Umbilical cord (tissue), 2 donors: ENCODE results near the gene GTSF1L. TPM values are rescaled to one million over a fixed set of nuclear protein-coding genes. Genes with fewer than 3 reads are reported as not detected.
A peak's percentile ranks its signal among the peaks of the same experiment; 100 is the strongest.
"Not testable (repeated sequence)": the region's sequence is repeated elsewhere in the genome, so short reads cannot be mapped to it uniquely, and the experiment has no call there.

Experiments
- DNase-seq: peaks from one replicate; pipeline ENCODE4 v3.0.0-alpha.2; 2015; ENCODE audit warnings: low spot score
- total RNA-seq: library from RNA; depleted of rRNA; stranded (reverse); fragments of >200 nt; gene quantifications from one replicate; pipeline ENCODE4 v1.2.3, GENCODE V29; 2014; ENCODE audit warnings: low replicate concordance; ENCODE audit not compliant: insufficient read depth

GTSF1L gene
- not detected for total RNA-seq

DNA sequence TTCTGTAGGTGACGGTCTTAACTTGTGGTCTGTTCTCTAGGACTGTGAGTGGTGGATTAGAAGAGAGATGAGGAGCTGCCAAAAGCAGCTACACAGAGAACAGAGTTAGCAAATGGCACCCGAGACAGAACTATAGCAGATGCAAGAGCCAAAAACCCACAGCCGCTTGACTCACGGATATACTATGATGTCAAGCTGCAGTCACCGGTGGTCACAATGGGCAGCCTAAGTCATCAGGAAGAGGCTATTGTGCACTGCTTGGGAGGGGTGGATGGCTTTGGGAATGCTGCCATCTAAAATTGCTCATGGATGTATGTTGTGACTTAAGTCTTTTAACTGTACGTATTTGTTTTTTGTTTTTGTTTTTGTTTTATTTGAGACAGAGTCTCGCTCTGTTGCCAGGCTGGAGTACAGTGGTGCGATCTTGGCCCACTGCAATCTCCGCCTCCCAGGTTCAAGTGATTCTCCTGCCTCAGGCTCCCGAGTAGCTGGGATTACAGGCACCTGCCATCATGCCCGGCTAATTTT is at the start of gene GTSF1L:
TSS of gene GTSF1L (minus strand) at position 192 of the 528 bp plus-strand sequence. CDS start 308 bp downstream, outside the sequence.
- peak; percentile 2 for DNase-seq

DNA sequence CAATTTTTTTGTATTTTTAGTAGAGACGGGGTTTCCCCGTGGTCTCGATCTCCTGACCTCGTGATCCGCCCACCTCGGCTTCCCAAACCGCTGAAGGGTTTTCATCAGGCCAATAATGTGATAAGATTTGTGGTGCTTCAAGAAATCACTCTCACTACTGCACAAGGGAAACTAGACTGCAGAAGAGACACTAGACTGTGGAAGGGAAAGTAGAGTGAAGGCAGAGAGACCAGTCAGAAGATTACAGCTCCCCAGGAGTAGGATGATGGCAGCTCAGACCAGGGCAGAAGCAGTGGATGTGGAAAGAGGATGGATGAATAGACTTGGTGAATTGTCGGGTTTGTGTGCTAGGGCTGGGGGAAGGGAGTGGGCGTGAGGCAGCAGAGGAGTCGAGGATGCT is 48.0 kb upstream of the GTSF1L start:
- no peak for DNase-seq

DNA sequence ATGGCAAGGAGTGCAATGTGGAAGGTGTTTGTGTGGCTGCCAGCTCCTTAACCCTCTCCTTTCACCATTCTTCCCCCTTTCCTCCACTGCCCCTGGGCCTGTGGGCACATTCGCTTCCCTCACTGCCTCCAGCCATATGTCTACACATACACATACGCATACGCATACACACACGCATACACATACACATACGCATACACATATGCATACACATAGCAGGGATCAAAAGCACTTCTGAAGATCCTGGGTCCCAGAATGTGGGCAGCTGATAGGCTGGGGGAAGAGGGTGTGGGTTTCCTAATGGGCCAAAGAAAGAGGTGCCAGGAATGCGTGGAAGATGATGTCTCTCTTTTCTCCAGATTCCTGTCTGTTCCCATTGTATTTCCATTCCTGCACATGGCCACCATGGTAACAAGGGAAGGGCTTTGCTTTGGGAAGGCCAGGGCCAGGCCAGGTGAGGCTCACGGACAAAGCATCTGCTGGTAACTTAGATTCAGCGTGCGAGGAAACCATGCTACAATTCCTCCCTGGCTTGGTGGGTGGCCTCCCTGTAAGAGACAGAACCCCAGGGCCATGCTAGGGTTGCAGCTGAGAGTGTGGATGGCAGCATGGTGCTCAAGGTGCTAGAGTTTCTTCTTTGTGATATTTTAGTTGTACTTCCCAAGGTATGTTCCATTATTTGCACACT is 44.8 kb upstream of the GTSF1L start:
- DNase-seq: no peak

DNA sequence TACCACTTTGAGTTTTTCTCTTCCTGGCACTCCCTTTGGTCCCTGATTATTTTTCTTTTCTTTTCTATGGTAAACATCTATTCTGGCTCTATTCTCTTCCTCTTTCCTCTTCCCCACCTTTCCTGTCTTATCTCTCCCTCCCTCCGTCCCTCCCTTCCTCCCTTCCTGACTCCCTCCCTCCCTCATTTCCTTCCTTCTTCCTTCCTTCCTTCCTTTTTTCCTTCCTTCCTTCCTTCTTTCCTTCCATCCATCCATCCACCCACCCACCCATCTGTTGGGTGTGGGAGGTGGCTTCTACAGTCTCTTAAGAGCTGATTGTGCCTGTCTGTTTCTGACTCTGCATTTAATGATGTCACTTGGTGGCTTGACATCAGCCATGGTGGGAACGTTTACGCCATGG is 43.5 kb upstream of the GTSF1L start:
- no peak for DNase-seq

DNA sequence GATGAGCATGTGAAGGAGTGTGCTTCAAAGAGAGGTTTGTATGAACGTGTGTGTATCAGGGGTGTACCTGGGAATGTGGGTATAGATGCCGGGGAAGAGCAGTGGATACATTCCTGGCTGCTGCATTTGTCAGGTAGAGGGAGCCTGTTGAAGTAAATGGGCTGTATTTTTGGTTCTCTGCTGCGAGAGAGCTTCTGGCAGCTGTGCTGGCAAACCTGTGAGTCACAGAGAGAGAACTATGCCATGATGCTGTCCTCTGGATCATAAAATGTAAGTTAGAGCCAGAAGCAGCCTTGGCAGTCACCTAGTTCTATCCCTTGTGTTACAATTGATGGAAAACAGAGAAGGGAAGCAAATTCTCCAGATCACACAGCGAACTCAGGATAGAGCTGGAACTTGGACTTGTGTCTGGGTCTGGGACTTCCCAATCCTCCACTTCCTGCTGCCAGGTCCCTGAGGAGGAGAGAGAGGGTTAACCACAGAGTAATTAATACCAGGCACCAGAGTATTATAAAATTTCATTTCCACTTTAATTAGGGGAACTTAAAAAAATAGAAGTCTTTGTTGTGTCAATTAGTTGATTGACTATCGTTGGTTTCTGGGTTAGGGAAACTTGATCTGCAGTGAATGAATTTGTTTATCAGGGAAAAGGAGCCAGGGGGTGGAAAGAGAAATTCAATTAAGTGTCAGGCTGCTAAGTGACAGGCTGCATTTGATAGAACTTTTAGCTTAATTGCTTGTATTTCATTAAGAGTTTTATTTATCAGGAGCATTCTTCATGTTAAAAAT is 41.1 kb upstream of the GTSF1L start:
- DNase-seq: no peak

DNA sequence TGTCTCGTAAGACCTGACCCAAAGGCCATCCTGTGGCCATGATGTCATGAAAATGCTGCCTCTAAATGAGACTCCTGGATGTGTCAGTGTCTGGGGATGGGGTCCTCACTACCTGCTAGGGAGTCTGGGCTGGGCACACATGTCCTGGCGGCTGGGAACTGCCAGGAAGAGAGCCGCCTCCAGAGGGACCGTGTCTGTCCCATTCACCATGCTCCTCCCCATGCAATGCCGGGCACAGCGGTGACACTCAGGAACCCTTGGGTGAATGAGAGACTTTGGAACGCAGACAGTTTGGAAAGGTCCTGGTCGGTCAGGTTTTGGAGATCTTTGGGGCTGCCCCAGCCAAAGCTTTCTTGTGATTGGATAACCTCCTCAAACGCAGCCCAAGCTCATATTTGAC is 40.1 kb upstream of the GTSF1L start:
- no peak for DNase-seq

DNA sequence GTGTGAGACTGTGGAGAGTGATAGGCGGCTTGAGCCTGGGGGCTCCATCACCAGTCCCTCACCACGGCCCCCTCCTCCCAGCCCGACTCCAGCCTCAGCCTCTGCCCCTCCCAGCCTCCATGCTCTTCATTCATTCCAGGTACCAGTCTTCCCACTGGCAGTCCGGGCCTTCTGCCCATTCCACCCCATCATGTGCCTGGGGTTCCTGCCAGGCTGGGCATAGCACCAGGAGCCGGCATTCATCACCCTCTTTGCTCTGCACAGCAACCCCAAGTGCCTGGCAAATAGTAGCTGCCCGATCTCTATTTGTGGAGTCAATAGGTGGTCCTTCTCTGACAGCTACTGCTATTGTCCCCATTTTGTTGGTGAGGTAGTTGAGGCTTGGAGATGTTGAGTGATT is 39.6 kb upstream of the GTSF1L start:
- DNase-seq: no peak

DNA sequence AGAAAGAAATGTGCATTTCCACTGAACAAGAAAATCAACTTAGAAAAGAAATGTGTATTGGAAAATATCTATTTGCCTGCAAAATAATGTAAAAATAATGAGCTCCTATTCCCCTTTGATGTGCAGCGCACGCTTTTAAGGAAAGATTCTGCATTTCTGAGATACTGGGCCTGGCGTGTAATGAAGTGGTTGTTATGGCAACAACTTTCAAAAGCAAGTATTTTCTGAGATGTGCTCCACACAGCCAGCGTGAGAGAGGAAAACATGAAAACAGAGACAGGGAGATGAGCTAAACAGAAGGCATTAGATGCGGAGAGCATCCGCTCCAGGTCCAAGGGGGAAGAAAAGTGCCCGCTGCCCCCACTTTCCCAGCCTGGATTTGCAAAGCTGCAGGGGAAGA is 39.1 kb upstream of the GTSF1L start:
- DNase-seq: peak; percentile 33

DNA sequence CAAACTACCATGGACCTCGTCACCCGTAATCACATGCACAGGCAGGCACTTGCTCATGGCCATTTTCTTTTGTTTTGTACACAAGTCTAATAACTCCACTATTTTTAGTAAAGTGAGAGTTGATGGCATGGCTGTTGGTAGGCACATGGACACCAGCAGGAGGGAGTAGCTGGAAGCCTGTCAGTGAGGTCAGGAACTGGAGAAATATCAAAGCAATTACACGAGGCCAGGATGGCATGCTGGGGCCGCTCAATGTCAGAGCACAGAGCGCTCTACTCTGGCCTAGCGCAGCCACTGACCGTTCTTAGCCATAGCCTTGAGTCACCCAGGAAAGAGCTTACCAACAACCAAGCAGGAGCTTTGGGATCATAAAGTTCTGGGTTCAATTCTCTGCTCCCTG is 36.1 kb upstream of the GTSF1L start:
- no peak for DNase-seq

DNA sequence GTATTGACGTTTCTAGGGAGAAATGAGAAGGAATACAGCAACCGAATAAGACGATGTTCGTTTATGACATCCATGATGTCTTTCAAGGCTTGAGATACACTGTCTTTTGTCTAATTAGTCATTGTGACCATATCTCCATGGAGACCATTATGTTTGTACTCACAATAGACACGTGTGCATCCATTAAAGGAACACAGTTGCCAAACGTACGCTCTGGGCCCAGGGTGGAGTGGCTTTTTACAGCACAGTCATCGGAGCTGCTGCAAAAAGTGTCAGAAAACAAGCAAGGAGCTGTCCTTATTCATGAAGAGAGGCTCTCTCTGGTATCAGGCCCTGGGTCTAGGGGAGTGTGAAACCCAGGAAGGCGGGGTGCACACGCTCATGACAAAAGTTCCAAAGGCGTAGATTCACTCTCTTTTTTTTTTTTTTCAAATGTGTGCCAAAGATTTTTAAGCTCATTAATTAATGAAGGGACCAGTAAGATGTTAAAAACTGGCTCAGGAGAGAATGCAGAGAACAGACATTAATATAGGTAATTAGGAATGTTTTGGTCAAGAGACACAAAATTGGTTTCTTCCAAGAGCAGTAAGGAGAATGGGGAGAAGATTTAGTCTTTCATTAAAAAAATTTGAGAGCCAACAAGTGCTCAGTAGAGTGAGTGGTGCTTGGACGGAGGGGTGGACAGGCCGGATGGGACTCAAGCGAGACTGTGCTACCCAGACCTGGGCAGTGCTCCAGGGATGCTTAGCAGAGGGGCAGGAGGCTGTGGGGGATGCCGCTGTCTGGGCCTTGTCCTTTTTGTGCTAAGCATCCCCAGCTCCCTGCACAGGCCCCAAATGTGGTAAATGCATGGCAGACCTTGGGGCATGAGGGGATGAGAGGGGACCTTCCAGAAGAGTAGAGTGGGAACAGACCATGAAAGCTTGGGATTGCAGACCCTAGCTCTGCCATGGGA is 34.9 kb upstream of the GTSF1L start:
- DNase-seq: no peak

DNA sequence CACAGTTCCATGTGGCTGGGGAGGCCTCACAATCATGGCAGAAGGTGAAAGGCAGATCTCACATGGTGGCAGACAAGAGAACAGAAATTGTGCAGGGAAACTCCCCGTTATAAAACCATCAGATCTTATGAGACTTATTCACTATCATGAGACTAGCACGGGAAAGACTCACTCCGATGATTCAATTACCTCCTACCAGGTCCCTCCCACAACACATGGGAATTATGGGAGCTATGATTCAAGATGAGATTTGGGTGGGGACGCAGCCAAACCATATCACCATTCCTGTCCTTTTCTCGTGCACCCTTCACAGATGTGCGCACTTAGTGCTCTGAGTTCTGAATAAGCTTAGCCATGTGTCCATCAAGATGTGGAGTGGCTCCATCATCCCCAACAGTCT is 31.1 kb upstream of the GTSF1L start:
- not testable (repeated sequence) for DNase-seq

DNA sequence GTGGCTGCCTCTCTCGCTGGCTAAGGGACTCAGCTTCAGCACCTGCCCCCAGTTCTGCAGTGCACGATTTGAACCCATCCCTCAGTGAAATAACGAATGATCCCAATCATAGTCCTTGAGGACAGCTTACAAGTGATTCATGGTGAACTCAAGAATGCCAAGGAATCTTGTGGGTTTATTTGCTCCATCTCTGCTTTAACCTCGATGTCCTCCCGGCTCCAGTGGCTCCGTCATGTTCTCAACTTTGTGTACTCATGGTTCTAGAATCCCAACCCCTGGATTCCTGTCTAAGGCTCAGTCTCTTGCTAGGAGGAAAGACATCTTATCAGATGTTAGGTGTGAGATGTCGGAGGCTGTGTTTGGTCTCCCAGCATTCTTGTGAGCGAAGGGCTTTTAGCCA is 29.0 kb upstream of the GTSF1L start:
- DNase-seq: no peak

DNA sequence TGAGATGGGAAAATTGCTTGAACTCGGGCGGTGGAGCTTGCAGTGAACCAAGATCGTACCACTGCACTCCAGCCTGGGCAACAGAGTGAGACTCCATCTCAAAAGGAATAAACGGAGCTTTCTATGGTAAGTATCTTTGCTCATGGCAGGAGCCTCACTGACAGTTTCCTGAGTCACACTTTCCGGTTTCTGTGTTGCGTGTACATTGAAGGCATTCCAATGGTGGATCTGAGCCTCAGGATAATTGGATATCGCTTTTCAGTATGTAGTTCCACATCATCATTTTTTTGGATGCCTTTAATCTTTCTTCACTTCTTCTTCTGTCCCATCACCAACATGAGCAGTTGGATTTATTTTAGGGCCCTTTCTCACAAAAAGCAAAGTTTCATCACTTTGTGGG is 28.6 kb upstream of the GTSF1L start:
- DNase-seq: no peak

DNA sequence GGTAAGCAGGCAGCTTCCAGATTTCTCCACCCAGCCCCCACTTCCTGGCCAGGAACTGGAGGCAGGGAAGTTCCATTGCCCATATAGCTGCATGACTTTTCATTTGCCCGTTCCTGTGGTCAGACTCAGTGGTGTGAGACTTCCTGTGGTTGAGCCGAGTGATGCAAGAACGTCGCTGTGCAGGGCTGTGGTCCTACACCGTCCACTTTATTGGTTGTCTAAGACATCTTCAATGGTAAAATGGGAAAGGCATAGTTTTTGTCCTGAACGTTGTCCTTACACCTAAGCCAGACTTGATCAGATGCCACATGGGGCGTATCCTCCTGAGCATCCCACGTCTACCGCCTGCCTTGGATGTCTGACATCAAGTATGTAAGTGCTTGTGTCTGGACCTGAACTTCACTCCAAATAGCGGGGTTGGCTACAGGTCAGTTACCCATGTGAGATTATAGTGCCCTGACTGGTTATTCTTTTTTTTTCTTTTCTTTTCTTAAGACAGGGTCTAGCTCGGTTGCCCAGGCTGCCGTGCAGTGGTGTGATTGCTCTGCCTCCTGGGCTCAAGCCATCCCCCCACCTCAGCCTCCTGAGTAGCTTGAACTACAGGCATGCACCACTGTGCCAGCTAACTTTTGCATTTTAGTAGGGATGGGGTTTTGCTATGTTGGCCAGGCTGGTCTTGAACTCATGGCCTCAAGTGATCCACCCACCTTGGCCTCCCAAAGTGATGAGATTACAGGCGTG is 25.9 kb upstream of the GTSF1L start:
- peak; percentile 26 for DNase-seq

DNA sequence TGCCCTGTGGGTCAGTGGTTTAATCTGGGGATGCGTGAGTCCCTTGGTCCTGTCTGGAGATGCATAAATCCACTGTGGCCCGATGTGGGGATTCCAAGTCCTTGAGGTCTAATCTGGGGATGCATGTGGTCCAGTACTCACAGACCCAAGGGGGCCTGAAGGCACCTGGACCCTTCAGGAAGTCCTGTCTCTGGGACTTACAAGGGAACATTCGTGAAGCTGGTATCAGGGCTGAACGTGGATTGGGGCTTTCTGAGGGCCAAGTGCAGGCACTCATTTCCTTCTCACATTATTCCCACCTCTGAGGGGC is 25.2 kb upstream of the GTSF1L start:
- no peak for DNase-seq

DNA sequence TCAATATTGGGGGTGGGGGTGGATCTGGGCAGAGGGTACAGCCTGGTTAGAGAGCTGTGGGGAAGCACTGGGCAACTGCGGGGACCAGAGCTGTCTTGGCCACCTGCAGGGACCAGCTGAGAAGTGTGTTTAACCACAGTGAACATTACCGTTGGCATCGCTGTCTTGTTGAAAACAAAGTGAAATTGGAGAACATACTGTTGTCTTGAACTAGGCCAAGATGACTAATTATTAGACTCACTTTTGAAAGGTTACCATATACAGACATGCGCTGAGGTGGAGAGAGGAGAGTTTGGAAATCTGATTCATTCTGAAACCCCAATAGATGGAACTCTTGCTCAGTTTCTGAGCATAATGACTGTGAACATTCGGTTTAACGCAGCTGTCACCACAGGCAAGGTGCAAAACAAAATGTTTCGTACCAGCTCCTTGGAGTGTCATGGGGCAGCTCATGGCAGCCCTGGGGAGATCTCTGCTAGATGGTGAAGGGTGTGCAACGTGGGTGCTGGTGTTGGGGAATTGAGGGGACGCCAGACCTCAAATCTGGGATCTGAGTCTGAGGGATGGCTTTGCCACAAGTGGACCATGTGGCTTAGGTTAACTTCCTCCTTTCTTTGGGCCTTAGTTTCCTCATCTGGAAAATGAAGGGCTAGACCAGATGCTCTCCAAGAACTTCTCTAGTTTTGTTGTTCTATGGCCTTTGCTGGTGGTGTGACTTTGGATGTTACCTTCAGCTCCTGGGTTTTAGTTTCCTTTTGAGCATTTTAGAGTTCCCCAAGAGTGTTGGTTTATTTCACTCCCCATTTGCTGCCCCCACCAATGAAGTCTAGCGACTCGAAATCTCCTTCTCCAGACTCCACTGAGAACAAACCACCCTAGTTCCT is 24.6 kb upstream of the GTSF1L start:
- DNase-seq: no peak

DNA sequence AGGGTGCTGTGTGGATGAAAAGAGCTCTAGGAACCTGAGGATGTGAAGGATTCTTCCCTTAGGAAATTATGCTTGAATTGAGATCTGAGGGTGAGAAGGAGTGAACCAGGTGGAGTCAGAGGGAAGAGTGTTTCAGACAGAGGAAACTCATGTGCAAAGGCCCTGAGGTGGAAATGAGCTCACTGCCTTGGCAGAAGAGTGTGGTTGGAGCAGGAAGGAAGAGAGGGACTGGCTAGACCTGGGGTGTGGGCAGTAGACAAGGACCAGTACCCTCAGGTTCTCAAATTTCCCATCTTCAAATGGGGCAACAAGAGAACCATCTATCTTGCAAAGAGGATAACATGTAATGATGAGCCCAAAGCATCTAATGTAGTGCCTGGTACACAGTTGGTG is 24.0 kb upstream of the GTSF1L start:
- DNase-seq: no peak

DNA sequence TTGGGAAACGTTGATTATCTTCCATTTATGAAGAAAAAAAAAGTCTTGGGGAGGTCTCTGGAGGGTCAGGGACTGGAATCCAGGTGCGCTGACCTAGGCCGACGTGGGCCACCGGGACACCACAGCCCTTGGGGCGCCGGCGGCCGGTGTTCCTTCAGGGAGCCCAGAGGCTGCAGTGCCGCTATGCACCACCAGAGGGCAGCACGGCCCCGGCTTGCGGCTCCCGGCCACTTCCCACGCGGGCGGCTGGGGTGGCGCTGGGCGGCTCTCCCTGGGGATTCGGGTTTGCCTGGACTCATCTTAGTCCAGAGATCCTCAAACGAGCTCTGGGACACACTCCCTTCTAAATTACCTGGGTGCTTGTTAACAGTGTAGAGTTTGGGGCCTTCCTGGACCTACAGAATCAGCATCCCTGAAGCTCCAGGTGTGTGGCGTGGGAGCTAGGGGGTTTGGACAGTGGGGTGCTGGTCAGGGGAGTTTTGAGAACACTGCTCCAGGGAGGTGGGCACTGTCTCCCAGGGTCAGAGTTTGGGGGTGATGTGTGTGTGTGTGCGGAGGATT is 23.0 kb upstream of the GTSF1L start:
- peak; percentile 35 for DNase-seq

DNA sequence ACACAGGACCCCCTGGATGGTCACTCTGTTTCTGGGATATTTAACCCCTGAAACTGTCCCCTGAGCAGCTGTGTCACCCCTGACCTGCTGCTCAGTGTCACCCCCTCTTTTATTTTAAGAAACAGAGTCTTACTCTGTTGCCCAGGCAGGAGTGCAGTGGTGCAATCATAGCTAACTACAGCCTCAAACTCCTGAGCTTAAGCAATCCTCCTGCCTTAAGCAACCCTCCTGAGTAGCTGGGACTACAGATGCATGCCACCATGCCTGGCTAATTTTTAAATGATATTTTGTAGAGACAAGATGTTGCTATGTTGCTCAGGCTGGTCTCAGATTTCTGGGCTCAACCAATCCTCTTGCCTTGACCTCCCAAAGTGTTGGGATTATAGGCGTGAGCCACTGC is 21.5 kb upstream of the GTSF1L start:
- DNase-seq: no peak
